Tibial nerve (tissue), 3 donors: Measurements from ENCODE around the gene ARTN.

Source experiments
- POLR2A ChIP-seq, 2 donors: fragments of 450-650 bp; IDR thresholded peaks; one replicate each; pipeline ENCODE4 v1.6.1; 2017; ENCODE audit warnings: antibody characterized with exemption in 2 of 2, mild to moderate bottlenecking in 2 of 2, moderate library complexity in 2 of 2
- TF ChIP-seq, protein P1 (sequence below), 5 experiments: fragments of 200-600 bp in 3 of 5; fragments of 450-650 bp in 2 of 5; sonication (generic) in 3 of 5; IDR thresholded peaks; one replicate each; pipeline ENCODE4 v1.5.1; 2016 to 2019; ENCODE audit warnings: antibody characterized with exemption in 5 of 5, mild to moderate bottlenecking in 3 of 5, moderate library complexity in 2 of 5

DNA sequence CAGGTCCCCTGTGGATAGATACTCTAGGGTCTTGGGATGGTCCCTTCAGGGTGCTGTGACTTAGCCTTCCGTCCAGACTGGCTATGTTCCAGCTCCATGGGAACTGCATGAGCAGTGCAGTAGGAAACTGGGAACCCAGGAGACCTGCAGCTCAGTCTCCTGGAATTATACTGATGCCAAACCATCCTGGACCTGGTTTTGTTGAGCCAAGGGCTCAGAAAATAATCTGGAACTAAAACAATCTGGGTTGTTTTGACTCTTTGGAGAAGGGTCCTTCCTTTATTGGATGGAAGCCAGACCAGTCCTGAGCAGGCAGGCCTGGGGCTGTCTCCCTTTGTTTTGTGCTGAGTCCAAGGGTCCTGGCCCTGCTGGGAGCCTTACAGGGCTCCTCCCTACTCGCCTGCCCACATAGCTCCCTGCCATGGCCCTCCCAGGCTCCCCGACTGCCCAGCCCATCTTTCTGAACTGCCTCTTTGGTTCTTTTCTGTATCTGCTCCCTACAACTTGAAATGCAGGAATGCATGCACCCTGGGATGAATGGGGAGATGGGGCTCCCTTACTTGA is 14.4 kb downstream of the ARTN start:
- TF ChIP-seq, protein P1, sequence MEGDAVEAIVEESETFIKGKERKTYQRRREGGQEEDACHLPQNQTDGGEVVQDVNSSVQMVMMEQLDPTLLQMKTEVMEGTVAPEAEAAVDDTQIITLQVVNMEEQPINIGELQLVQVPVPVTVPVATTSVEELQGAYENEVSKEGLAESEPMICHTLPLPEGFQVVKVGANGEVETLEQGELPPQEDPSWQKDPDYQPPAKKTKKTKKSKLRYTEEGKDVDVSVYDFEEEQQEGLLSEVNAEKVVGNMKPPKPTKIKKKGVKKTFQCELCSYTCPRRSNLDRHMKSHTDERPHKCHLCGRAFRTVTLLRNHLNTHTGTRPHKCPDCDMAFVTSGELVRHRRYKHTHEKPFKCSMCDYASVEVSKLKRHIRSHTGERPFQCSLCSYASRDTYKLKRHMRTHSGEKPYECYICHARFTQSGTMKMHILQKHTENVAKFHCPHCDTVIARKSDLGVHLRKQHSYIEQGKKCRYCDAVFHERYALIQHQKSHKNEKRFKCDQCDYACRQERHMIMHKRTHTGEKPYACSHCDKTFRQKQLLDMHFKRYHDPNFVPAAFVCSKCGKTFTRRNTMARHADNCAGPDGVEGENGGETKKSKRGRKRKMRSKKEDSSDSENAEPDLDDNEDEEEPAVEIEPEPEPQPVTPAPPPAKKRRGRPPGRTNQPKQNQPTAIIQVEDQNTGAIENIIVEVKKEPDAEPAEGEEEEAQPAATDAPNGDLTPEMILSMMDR (IDR thresholded peaks at IDR 0.05) = no peak
- no peak for TF ChIP-seq POLR2A (IDR thresholded peaks at IDR 0.05)
